Nephron (organoid): ENCODE data around the gene CELF5.
A peak's percentile ranks its signal among the peaks of the same experiment; 100 is the strongest.
"Not testable (repeated sequence)": the region's sequence is repeated elsewhere in the genome, so short reads cannot be mapped to it uniquely, and the experiment has no call there.

Source experiments
- H3K27ac Mint-ChIP-seq, 3 experiments: 2 replicates each; pipeline ENCODE4 v1.8.0; 2020; ENCODE audit warnings: mixed read lengths in 3 of 3, mild to moderate bottlenecking in 2 of 3, moderate library complexity in 1 of 3
- H3K27me3 Mint-ChIP-seq: 2 replicates; pipeline ENCODE4 v1.8.0; 2021; ENCODE audit warnings: low read depth, mild to moderate bottlenecking, moderate library complexity, mixed read lengths
- H3K36me3 Mint-ChIP-seq: 2 replicates; pipeline ENCODE4 v1.8.0; 2020; ENCODE audit warnings: low read depth, mixed read lengths
- H3K4me1 Mint-ChIP-seq: 2 replicates; pipeline ENCODE4 v1.8.0; 2020; ENCODE audit warnings: mixed read lengths
- H3K4me3 Mint-ChIP-seq, 3 experiments: 2 replicates each; pipeline ENCODE4 v1.8.0; 2020; ENCODE audit warnings: mild to moderate bottlenecking in 3 of 3, mixed read lengths in 3 of 3, moderate library complexity in 2 of 3
- H3K9me3 Mint-ChIP-seq: 2 replicates; pipeline ENCODE4 v1.8.0; 2020; ENCODE audit warnings: mixed read lengths
- CTCF ChIP-seq, 3 experiments: fragments of 200-600 bp; sonication (generic); IDR thresholded peaks; one replicate each; pipeline ENCODE4 v1.5.0; 2021; ENCODE audit warnings: antibody characterized with exemption in 3 of 3; ENCODE audit not compliant: unreplicated experiment in 3 of 3

The CELF5 gene

DNA sequence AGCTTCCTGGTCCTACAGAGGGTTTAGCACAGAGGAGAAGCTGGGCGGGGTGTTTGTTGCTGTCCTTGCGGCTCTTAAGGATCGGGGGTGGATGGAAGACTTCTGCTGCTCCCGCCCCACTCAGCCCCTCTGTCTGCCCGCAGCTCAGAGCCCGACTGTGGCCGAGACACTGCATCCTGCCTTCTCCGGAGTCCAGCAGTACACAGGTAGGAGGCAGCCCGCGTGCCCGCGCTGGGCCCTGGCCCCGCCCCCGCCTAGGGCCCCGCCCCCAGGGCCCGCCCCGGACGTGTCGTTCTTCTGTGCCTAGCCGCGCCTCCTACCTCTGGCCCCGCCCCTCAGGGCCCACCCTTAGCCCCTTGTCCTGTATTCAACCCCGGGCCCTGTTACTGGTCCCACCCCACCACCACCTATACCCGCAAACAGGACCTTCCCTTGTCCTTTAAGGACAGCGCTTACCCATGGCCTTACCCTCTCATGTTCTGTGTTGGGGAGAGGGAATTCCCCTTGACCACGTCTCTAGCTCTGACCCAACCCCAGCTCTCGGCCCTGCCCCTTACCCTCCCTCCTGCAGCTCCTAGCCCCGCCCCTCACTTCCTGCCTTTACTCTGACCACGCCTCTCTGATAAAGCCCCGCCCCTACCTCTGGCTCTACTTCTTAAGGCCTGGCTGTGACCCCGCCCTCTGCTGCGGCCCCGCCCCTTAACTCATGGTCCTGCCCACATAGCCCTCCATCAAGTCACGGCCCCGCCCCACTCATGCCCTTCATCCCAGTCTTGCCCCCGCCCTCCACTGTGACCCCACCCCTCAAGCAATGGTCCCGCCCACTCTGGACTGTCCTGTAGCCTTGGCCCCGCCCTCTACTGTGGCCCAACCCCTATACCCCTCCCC, 60.5 kb downstream of the CELF5 start:
- H3K27me3 Mint-ChIP-seq = peaks cover 39% of the 10 kb centered on the region
- no peaks in the 10 kb centered on the region for H3K9me3 Mint-ChIP-seq
- peak overlapping the region; percentile 51 to 95 (median 90) for H3K27ac Mint-ChIP-seq
- H3K4me1 Mint-ChIP-seq = peaks cover 4% of the 10 kb centered on the region
- no peaks in the 10 kb centered on the region for H3K36me3 Mint-ChIP-seq
- TF ChIP-seq CTCF (IDR thresholded peaks at IDR 0.05; ENCODE audit: unreplicated experiment in 3 of 3) = no peak
- H3K4me3 Mint-ChIP-seq = peak overlapping the region; percentile 80 to 86 (median 82)

DNA sequence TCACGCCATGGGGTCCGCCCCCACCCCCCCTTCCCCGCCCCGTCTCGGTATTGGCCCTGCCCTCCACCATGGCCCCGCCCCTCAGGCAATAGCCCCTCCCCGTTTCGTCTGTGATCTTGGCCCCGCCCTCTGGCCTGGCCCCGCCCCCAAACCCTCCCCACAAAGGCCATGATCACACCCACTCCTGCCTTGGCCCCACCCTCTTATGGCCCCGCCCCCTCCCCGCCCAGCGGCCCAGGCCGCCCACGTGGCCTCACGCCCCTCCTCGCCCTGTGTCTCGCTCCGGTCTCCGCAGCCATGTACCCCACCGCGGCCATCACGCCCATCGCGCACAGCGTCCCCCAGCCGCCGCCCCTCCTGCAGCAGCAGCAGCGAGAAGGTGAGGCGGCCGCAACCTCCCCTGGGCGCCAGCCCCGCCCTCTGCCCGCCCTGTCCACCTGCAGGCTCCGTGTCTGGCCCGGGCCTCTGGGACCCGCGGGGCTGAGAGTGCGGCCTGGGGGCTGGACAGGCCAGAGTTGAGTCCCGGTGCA, 61.3 kb downstream of the CELF5 start:
- H3K4me1 Mint-ChIP-seq = peaks cover 4% of the 10 kb centered on the region
- TF ChIP-seq CTCF (IDR thresholded peaks at IDR 0.05; ENCODE audit: unreplicated experiment in 3 of 3) = no peak
- peak overlapping the region; percentile 39 to 65 (median 63) for H3K4me3 Mint-ChIP-seq
- H3K27me3 Mint-ChIP-seq = peaks cover 41% of the 10 kb centered on the region
- no peaks in the 10 kb centered on the region for H3K9me3 Mint-ChIP-seq
- no peaks in the 10 kb centered on the region for H3K36me3 Mint-ChIP-seq
- no peak overlapping the region for H3K27ac Mint-ChIP-seq

- H3K27me3 Mint-ChIP-seq = peaks cover 36% of the 10 kb centered on the region
- no peak for TF ChIP-seq CTCF (IDR thresholded peaks at IDR 0.05; ENCODE audit: unreplicated experiment in 3 of 3)
- no peak overlapping the region for H3K27ac Mint-ChIP-seq
- H3K4me3 Mint-ChIP-seq = no peak overlapping the region
- H3K4me1 Mint-ChIP-seq = peaks cover 4% of the 10 kb centered on the region
- H3K36me3 Mint-ChIP-seq = no peaks in the 10 kb centered on the region
- H3K9me3 Mint-ChIP-seq = no peaks in the 10 kb centered on the region
Observed at GRCh38 chr19:3287814-3288213, 63.4 kb downstream of the CELF5 start.

GRCh38 chr19:3288437-3288836, 64.0 kb downstream of the CELF5 start:
- H3K9me3 Mint-ChIP-seq, H3K4me3 Mint-ChIP-seq, H3K27ac Mint-ChIP-seq, H3K4me1 Mint-ChIP-seq, H3K36me3 Mint-ChIP-seq: not testable (repeated sequence)
- peaks cover 36% of the 10 kb centered on the region for H3K27me3 Mint-ChIP-seq

GRCh38 chr19:3289971-3290569, 65.6 kb downstream of the CELF5 start:
- Mint-ChIP-seq H3K36me3 (no peaks in the 10 kb centered on the region), H3K27ac (no peak overlapping the region), H3K9me3 (no peaks in the 10 kb centered on the region), H3K4me3 (no peak overlapping the region), H3K27me3 (peaks cover 27% of the 10 kb centered on the region), H3K4me1 (peaks cover 4% of the 10 kb centered on the region)
- no peak for TF ChIP-seq CTCF (IDR thresholded peaks at IDR 0.05; ENCODE audit: unreplicated experiment in 3 of 3)

DNA sequence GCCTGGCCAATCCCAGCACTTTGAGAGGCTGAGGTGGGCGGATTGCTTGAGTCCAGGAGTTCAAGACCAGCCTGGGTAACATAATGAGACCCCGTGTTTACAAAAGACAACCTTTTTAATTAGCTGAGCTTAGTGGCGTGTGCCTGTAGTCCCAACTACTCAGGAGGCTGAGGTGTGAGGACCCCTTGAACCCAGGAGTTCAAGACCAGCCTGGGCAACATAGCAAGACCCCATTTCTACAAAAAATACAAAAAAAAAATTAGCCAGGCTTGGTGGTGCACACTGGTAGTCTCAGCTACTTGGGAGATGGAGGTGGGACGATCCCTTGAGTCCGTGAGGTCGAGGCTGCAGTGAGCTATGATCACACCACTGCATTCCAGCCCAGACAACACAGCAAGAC, 66.4 kb downstream of the CELF5 start:
- H3K36me3 Mint-ChIP-seq, H3K4me1 Mint-ChIP-seq, H3K9me3 Mint-ChIP-seq, H3K4me3 Mint-ChIP-seq, H3K27ac Mint-ChIP-seq: not testable (repeated sequence)
- peaks cover 25% of the 10 kb centered on the region for H3K27me3 Mint-ChIP-seq
